Muscle layer of duodenum (tissue), 2 donors: ENCODE results near the gene KANTR.

Source experiments
- H3K27ac ChIP-seq: one replicate; pipeline ENCODE4 v1.7.0; 2013; ENCODE audit warnings: mild to moderate bottlenecking, low read length
- H3K27me3 ChIP-seq: one replicate; pipeline ENCODE4 v1.7.0; 2013; ENCODE audit warnings: low read depth, mild to moderate bottlenecking, control low read depth, low read length
- H3K36me3 ChIP-seq, 2 donors: one replicate each; pipeline ENCODE4 v1.7.0; 2013; ENCODE audit warnings: low read length in 2 of 2, control low read depth in 1 of 2, mild to moderate bottlenecking in 1 of 2; ENCODE audit not compliant: insufficient read depth in 2 of 2, control insufficient read depth in 1 of 2
- H3K4me1 ChIP-seq, 2 donors: one replicate each; pipeline ENCODE4 v1.7.0; 2013; ENCODE audit warnings: low read length in 2 of 2, mild to moderate bottlenecking in 2 of 2, control low read depth in 1 of 2, moderate library complexity in 1 of 2; ENCODE audit not compliant: insufficient read depth in 2 of 2, control insufficient read depth in 1 of 2
- H3K4me3 ChIP-seq, 2 donors: one replicate each; pipeline ENCODE4 v1.7.0; 2013; ENCODE audit warnings: low read length in 2 of 2, low read depth in 1 of 2, mild to moderate bottlenecking in 1 of 2
- H3K9me3 ChIP-seq, 2 donors: one replicate each; pipeline ENCODE4 v1.7.0; 2013; ENCODE audit warnings: low read length in 2 of 2, control low read depth in 1 of 2, mild to moderate bottlenecking in 1 of 2; ENCODE audit not compliant: control insufficient read depth in 1 of 2
- donor health status: healthy.

Gene KANTR

DNA sequence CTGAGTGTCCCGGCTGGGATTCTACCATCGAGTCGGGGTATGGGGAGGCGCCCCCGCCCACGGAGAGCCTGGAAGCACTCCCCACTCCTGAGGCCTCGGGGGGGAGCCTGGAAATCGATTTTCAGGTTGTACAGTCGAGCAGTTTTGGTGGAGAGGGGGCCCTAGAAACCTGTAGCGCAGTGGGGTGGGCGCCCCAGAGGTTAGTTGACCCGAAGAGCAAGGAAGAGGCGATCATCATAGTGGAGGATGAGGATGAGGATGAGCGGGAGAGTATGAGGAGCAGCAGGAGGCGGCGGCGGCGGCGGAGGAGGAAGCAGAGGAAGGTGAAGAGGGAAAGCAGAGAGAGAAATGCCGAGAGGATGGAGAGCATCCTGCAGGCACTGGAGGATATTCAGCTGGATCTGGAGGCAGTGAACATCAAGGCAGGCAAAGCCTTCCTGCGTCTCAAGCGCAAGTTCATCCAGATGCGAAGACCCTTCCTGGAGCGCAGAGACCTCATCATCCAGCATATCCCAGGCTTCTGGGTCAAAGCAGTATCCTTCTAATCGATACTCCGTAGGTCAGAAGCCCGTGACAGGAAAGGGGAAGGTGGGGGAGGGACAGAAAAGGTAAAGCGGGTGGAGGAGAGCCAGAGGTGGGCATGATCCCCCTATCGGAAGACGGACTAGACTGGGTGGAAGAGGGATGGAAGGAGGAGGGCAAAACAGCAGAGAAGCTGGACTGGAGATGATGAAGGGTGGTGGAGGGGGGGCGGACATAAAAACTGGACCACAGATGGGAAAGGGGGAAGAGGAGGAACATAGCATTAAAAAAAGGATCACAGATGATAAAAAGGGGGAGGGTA is 10.9 kb upstream of the KANTR start:
- H3K27me3 ChIP-seq, result no peaks in the 10 kb centered on the region

GRCh38 chrX:53084043-53084570 is 9.8 kb upstream of the KANTR start:
- Histone ChIP-seq H3K4me1 (peaks cover 0 to 31% of the 10 kb centered on the region in 2 donors), H3K4me3 (peak overlapping the region; percentile 75 to 83), H3K27ac (peak overlapping the region; percentile 40), H3K9me3 (no peaks in the 10 kb centered on the region), H3K27me3 (no peaks in the 10 kb centered on the region), H3K36me3 (peaks cover 15 to 17% of the 10 kb centered on the region in 2 donors)

More for the DNA sequence above, 10.9 kb upstream of the KANTR start:
- H3K4me1 ChIP-seq, result peaks cover 0 to 29% of the 10 kb centered on the region in 2 donors
- H3K4me3 ChIP-seq, result peak overlapping the region; percentile 75 to 83
- H3K9me3 ChIP-seq, result no peaks in the 10 kb centered on the region
- H3K27ac ChIP-seq, result peak overlapping the region; percentile 31
- H3K36me3 ChIP-seq, result peaks cover 15 to 17% of the 10 kb centered on the region in 2 donors

- Histone ChIP-seq H3K9me3 (no peaks in the 10 kb centered on the region), H3K36me3 (peaks cover 15 to 17% of the 10 kb centered on the region in 2 donors), H3K4me3 (peak overlapping the region; percentile 75 to 83), H3K27ac (peak overlapping the region; percentile 16), H3K27me3 (no peaks in the 10 kb centered on the region), H3K4me1 (peaks cover 0 to 31% of the 10 kb centered on the region in 2 donors)
These were observed 9.1 kb upstream of the KANTR start for GRCh38 chrX:53084863-53085262.

DNA sequence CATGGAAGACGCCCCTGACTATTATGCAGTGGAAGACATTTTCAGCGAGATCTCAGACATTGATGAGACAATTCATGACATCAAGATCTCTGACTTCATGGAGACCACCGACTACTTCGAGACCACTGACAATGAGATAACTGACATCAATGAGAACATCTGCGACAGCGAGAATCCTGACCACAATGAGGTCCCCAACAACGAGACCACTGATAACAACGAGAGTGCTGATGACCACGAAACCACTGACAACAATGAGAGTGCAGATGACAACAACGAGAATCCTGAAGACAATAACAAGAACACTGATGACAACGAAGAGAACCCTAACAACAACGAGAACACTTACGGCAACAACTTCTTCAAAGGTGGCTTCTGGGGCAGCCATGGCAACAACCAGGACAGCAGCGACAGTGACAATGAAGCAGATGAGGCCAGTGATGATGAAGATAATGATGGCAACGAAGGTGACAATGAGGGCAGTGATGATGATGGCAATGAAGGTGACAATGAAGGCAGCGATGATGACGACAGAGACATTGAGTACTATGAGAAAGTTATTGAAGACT is 8.2 kb upstream of the KANTR start:
- Histone ChIP-seq H3K4me3 (peak overlapping the region in 1 of 2 donors; percentile 75), H3K27ac (peak overlapping the region; percentile 31), H3K9me3 (no peaks in the 10 kb centered on the region), H3K27me3 (no peaks in the 10 kb centered on the region), H3K36me3 (peaks cover 15 to 17% of the 10 kb centered on the region in 2 donors), H3K4me1 (peaks cover 0 to 31% of the 10 kb centered on the region in 2 donors)

DNA sequence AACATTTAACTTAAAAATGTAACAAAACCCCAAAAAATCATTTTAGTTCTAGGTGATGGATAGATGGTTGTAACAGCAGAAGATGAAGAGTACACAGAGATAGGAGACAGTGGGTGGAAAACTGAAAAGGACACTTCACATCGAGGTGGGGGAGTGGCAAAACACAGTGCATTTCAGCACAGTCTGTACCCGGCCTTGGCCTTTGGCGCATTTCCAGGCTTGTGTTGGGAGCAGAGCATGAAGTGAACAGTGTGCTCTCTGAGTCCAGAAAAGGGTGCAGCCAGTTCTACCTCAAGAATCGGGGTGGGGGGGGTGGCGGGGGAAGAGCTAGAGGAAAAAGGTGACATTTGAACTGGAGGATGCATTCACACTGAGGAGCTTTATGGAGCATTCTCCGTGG is 7.5 kb upstream of the KANTR start:
- Histone ChIP-seq H3K27me3 (no peaks in the 10 kb centered on the region), H3K4me3 (peak overlapping the region in 1 of 2 donors; percentile 28), H3K9me3 (no peaks in the 10 kb centered on the region), H3K4me1 (peaks cover 0 to 31% of the 10 kb centered on the region in 2 donors), H3K27ac (peak overlapping the region; percentile 49), H3K36me3 (peaks cover 15 to 17% of the 10 kb centered on the region in 2 donors)

- Histone ChIP-seq H3K27ac (peak overlapping the region; percentile 49), H3K4me1 (peaks cover 0 to 31% of the 10 kb centered on the region in 2 donors), H3K9me3 (no peaks in the 10 kb centered on the region), H3K27me3 (no peaks in the 10 kb centered on the region), H3K4me3 (peak overlapping the region in 1 of 2 donors; percentile 28), H3K36me3 (peaks cover 15 to 17% of the 10 kb centered on the region in 2 donors)
These were observed 6.5 kb upstream of the KANTR start for GRCh38 chrX:53087388-53087831.

- Histone ChIP-seq H3K9me3 (no peaks in the 10 kb centered on the region), H3K27me3 (no peaks in the 10 kb centered on the region), H3K4me3 (peak overlapping the region; percentile 44 to 63), H3K36me3 (peaks cover 15 to 17% of the 10 kb centered on the region in 2 donors), H3K4me1 (peaks cover 0 to 31% of the 10 kb centered on the region in 2 donors), H3K27ac (peak overlapping the region; percentile 80)
These were observed 5.6 kb upstream of the KANTR start for GRCh38 chrX:53088136-53088974.

GRCh38 chrX:53089224-53089842 is 4.6 kb upstream of the KANTR start:
- H3K27ac ChIP-seq, result peak overlapping the region; percentile 80
- no peaks in the 10 kb centered on the region for H3K27me3 ChIP-seq
- no peaks in the 10 kb centered on the region for H3K9me3 ChIP-seq
- H3K4me1 ChIP-seq, result peaks cover 0 to 25% of the 10 kb centered on the region in 2 donors
- peaks cover 15 to 17% of the 10 kb centered on the region in 2 donors for H3K36me3 ChIP-seq
- H3K4me3 ChIP-seq, result peak overlapping the region; percentile 44 to 63

GRCh38 chrX:53089925-53090324 is 4.0 kb upstream of the KANTR start:
- H3K27me3 ChIP-seq, result no peaks in the 10 kb centered on the region
- no peak overlapping the region for H3K27ac ChIP-seq
- H3K4me3 ChIP-seq, result no peak overlapping the region
- H3K36me3 ChIP-seq, result peaks cover 13% of the 10 kb centered on the region in 2 donors
- H3K4me1 ChIP-seq, result peaks cover 0 to 25% of the 10 kb centered on the region in 2 donors
- H3K9me3 ChIP-seq, result no peaks in the 10 kb centered on the region

DNA sequence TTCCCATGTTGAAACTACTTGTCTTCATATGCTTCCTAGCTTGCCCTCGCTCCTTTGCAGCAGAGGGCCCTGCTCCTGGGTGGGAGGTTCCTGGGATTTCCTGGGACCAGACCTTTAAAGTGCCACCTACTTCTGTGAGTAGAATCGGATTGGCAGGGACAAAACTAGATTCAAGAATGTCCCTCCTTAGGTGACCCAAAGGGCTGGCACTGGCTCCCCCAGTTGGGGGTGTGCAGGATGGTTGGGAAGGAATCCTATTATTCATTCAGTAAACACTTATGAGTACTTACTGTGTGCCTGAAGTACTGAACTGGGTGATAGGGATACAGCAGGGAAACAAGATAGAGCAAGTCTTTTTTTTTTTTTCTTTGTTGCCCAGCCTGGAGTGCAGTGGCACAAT is 2.6 kb upstream of the KANTR start:
- H3K27me3 ChIP-seq, result no peaks in the 10 kb centered on the region
- H3K4me1 ChIP-seq, result peaks cover 0 to 22% of the 10 kb centered on the region in 2 donors
- peaks cover 0 to under 1% of the 10 kb centered on the region in 2 donors for H3K36me3 ChIP-seq
- H3K9me3 ChIP-seq, result no peaks in the 10 kb centered on the region
- H3K4me3 ChIP-seq, result no peak overlapping the region
- no peak overlapping the region for H3K27ac ChIP-seq
